Esophagus squamous epithelium (tissue), 5 donors: Measurements from ENCODE around the gene NPSR1. TPM values are rescaled to one million over a fixed set of nuclear protein-coding genes. Genes with fewer than 3 reads are reported as not detected.

ENCODE experiments used
- DNase-seq: peaks from one replicate; lab custom pipeline; 2025; lab: John Stamatoyannopoulos, UW
- H3K27ac ChIP-seq, 4 donors: fragments of 200-600 bp; sonication (generic); one replicate each; pipeline ENCODE4 v1.5.1; 2016 to 2019; ENCODE audit warnings: mild to moderate bottlenecking in 1 of 4
- H3K27me3 ChIP-seq, 4 donors: fragments of 200-600 bp; sonication (generic); 1 replicate in 3 of 4; 2 replicates in 1 of 4; pipeline versions ENCODE4 v1.5.1 to v1.6.0; 2017 to 2021; ENCODE audit warnings: antibody characterized with exemption in 1 of 4
- H3K36me3 ChIP-seq, 3 donors: fragments of 200-600 bp; sonication (generic); one replicate each; pipeline ENCODE4 v1.5.1; 2016 to 2019
- H3K4me1 ChIP-seq, 3 donors: fragments of 200-600 bp; sonication (generic); one replicate each; pipeline ENCODE4 v1.5.1; 2017 to 2019
- H3K4me3 ChIP-seq, 4 donors: fragments of 200-600 bp; sonication (generic); 1 replicate in 3 of 4; 2 replicates in 1 of 4; pipeline ENCODE4 v1.5.1; 2016 to 2019; ENCODE audit warnings: mild to moderate bottlenecking in 2 of 4, moderate library complexity in 1 of 4
- H3K9me3 ChIP-seq, 3 donors: fragments of 200-600 bp; sonication (generic); one replicate each; pipeline ENCODE4 v1.5.1; 2016 to 2019
- POLR2A ChIP-seq, 4 donors: fragments of 450-650 bp; IDR thresholded peaks; one replicate each; pipeline ENCODE4 v1.6.1; 2017; ENCODE audit warnings: antibody characterized with exemption in 4 of 4, mild to moderate bottlenecking in 4 of 4, moderate library complexity in 3 of 4
- WGBS, 2 donors: methylation state at CpG; one replicate each; pipeline ENCODE4 v1.1.5; 2018; 5-methylcytosine and 5-hydroxymethylcytosine counted together
- intact Hi-C: fragments of 100-400 bp; cut with DNase I; formaldehyde crosslinking; loops from one replicate; pipeline ENCODE4 v1.15.0; 2022
- total RNA-seq, 4 donors: library from RNA; depleted of rRNA; stranded (reverse); fragments of >200 nt; gene quantifications; one replicate each; pipeline ENCODE4 v1.1.0, GENCODE V29; 2016
- TF ChIP-seq, protein P1 (sequence below), 6 experiments: fragments of 450-650 bp in 4 of 6; fragments of 200-600 bp in 2 of 6; sonication (generic) in 2 of 6; IDR thresholded peaks; one replicate each; pipeline ENCODE4 v1.5.1; 2016 to 2019; ENCODE audit warnings: antibody characterized with exemption in 6 of 6, mild to moderate bottlenecking in 4 of 6, moderate library complexity in 4 of 6
- donor health status: DM: yes; HTN: yes; CAD: no.

Gene NPSR1
- total RNA-seq, 4 donors from 2014 or later = not detected

DNA sequence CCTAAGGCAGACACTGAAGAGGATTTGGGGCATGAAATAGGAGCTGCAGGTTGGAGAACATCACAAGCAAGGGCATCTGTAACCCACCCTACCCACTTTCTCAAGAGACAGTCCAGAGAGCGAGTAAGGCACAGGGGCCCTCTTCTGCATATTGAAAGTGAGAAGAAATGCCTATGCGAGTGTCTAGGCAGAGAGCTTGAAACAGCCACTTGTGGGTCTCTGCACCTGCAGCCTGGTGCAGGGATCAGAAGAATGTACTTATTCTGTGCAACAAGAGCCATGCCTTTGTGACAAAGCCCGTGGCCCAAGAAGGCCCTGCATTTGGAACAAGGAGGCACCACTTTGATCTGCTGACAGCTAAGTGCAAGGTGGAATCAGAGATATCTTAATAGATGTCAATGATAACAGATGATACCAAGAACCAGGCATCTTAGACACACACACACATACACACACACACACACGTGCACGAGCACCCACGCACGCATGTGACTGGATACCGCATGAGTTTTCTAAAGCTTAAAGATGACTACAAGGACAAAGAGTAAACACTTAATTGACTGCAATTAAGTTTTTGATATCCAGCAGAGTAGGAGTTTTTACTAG, 89.3 kb downstream of the NPSR1 start:
- WGBS, 2 donors = 77 to 90% methylated on average over 8 of the region's 8 CpGs
- H3K27ac ChIP-seq = no peak overlapping the region

GRCh38 chr7:34747867-34748727, 90.1 kb downstream of the NPSR1 start:
- intact Hi-C loops = no loop called here
- Histone ChIP-seq H3K4me1 (no peaks in the 10 kb centered on the region), H3K36me3 (no peaks in the 10 kb centered on the region), H3K9me3 (no peaks in the 10 kb centered on the region), H3K4me3 (no peak overlapping the region), H3K27me3 (no peaks in the 10 kb centered on the region), H3K27ac (no peak overlapping the region)
- TF ChIP-seq, protein P1, sequence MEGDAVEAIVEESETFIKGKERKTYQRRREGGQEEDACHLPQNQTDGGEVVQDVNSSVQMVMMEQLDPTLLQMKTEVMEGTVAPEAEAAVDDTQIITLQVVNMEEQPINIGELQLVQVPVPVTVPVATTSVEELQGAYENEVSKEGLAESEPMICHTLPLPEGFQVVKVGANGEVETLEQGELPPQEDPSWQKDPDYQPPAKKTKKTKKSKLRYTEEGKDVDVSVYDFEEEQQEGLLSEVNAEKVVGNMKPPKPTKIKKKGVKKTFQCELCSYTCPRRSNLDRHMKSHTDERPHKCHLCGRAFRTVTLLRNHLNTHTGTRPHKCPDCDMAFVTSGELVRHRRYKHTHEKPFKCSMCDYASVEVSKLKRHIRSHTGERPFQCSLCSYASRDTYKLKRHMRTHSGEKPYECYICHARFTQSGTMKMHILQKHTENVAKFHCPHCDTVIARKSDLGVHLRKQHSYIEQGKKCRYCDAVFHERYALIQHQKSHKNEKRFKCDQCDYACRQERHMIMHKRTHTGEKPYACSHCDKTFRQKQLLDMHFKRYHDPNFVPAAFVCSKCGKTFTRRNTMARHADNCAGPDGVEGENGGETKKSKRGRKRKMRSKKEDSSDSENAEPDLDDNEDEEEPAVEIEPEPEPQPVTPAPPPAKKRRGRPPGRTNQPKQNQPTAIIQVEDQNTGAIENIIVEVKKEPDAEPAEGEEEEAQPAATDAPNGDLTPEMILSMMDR (IDR thresholded peaks at IDR 0.05) = no peak
- TF ChIP-seq POLR2A (IDR thresholded peaks at IDR 0.05) = no peak
- WGBS, 2 donors = 30 to 54% methylated on average over 7 of the region's 8 CpGs
- DNase-seq = no peak

More for the DNA sequence above, 89.3 kb downstream of the NPSR1 start:
- Histone ChIP-seq H3K36me3 (no peaks in the 10 kb centered on the region), H3K4me1 (no peaks in the 10 kb centered on the region), H3K9me3 (no peaks in the 10 kb centered on the region), H3K27me3 (no peaks in the 10 kb centered on the region), H3K4me3 (no peak overlapping the region)
- no peak for DNase-seq
- TF ChIP-seq, protein P1 (IDR thresholded peaks at IDR 0.05) = no peak
- intact Hi-C loops = no loop called here

DNA sequence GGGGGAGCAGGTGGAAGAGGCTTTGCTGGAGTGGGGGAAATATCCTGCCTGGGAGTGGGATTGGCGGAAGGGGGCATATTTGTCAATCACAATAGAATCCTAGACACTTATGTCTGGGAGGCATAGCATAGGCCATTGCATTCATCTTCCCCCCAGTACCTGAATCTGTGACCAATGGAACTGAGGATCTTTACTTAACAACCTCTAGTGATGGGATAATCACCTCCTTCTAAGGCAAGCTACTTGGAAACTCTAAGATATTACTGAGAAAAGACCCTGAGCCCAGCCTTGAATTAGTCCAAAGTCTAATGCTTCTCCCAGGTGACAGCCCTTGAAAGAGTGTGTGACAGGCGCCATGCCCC, 90.7 kb downstream of the NPSR1 start:
- WGBS, 2 donors = 81 to 83% methylated on average over 2 of the region's 2 CpGs
- Histone ChIP-seq H3K4me1 (no peaks in the 10 kb centered on the region), H3K27me3 (no peaks in the 10 kb centered on the region), H3K27ac (no peak overlapping the region), H3K9me3 (no peaks in the 10 kb centered on the region), H3K4me3 (no peak overlapping the region), H3K36me3 (no peaks in the 10 kb centered on the region)
- no peak for DNase-seq
- TF ChIP-seq, protein P1 (IDR thresholded peaks at IDR 0.05) = no peak
- no peak for TF ChIP-seq POLR2A (IDR thresholded peaks at IDR 0.05)
- intact Hi-C loops = no loop called here

- Histone ChIP-seq H3K27ac (no peak overlapping the region), H3K4me3 (no peak overlapping the region), H3K36me3 (no peaks in the 10 kb centered on the region), H3K27me3 (no peaks in the 10 kb centered on the region), H3K4me1 (no peaks in the 10 kb centered on the region), H3K9me3 (no peaks in the 10 kb centered on the region)
- TF ChIP-seq, protein P1 (IDR thresholded peaks at IDR 0.05) = no peak
- no peak for TF ChIP-seq POLR2A (IDR thresholded peaks at IDR 0.05)
- no peak for DNase-seq
- intact Hi-C loops = no loop called here
- WGBS, 2 donors = 86 to 90% methylated on average over 2 of the region's 2 CpGs
Measured at GRCh38 chr7:34749446-34749845, 91.4 kb downstream of the NPSR1 start.

DNA sequence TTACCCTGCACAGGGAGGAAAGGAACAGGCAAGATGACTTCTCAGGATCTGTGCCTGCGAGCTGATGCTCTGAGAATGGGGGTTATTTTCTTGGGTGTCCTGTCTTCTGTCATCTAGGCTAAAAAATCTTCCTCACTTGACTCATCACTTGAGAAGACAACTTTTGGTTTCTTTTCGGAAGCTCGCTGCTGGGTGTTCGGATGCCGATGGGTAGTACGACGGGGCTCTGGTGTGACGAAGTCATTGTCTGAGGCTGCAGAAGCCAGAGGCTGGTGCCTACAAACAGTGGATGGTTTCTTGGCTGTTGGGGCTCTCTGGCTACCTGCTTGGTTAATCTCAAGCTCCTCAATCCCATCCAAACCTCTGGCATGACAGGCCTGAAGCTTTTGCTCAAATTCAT, 92.2 kb downstream of the NPSR1 start:
- DNase-seq = no peak
- Histone ChIP-seq H3K36me3 (no peaks in the 10 kb centered on the region), H3K27me3 (no peaks in the 10 kb centered on the region), H3K9me3 (no peaks in the 10 kb centered on the region), H3K4me3 (no peak overlapping the region), H3K27ac (no peak overlapping the region), H3K4me1 (no peaks in the 10 kb centered on the region)
- WGBS, 2 donors = 85 to 96% methylated on average over 6 to 8 of the region's 8 CpGs
- intact Hi-C loops = no loop called here
- TF ChIP-seq POLR2A (IDR thresholded peaks at IDR 0.05) = no peak
- TF ChIP-seq, protein P1 (IDR thresholded peaks at IDR 0.05) = no peak
